ENCODE measurements around the gene KIF26A.

The KIF26A gene

DNA sequence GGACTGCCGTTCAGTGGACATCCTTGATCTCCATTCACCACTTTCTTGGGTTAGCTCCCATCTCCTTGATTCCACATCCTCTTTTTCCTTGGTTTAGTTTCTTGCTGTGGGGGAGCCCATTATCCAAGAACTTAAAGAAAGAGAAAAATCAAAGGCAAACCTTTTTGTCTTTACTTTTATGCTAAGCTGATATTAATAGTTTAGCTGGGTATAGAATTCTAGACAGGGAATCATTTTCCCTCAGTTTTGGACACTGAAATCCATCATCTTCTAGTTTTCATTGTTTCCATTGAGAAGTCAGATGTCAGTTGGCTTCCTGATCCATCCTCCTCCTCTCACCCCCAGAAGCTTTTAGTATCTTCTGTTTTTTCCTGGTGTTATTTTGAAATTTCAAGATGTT is 8.8 kb upstream of the KIF26A start:
- TF ChIP-seq CEBPB (IDR thresholded peaks at IDR 0.05) = no peak
- no peak for TF ChIP-seq EP300 (IDR thresholded peaks at IDR 0.05; ENCODE audit: borderline replicate concordance)
- TF ChIP-seq CREB1 (IDR thresholded peaks at IDR 0.05; ENCODE audit: low read depth) = no peak
- TF ChIP-seq, protein P1, sequence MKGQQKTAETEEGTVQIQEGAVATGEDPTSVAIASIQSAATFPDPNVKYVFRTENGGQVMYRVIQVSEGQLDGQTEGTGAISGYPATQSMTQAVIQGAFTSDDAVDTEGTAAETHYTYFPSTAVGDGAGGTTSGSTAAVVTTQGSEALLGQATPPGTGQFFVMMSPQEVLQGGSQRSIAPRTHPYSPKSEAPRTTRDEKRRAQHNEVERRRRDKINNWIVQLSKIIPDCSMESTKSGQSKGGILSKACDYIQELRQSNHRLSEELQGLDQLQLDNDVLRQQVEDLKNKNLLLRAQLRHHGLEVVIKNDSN (IDR thresholded peaks at IDR 0.05) = no peak
- no peak for TF ChIP-seq ZBTB7A (IDR thresholded peaks at IDR 0.05; ENCODE audit: low read depth)
- no peak for TF ChIP-seq RAD21 (IDR thresholded peaks at IDR 0.05; ENCODE audit: low read depth)
- no peak for TF ChIP-seq EGR1 (IDR thresholded peaks at IDR 0.05)
- TF ChIP-seq TCF12 (IDR thresholded peaks at IDR 0.05; ENCODE audit: low read depth) = no peak
- TF ChIP-seq TEAD4 (IDR thresholded peaks at IDR 0.05) = no peak
- no peak for TF ChIP-seq NFIC (IDR thresholded peaks at IDR 0.05)
- no peak for TF ChIP-seq YY1 (IDR thresholded peaks at IDR 0.05; ENCODE audit: low read depth)
- TF ChIP-seq FOXM1 (IDR thresholded peaks at IDR 0.05; ENCODE audit: borderline replicate concordance, low read depth) = no peak
- no peak for TF ChIP-seq TAF1 (IDR thresholded peaks at IDR 0.05; ENCODE audit: low read depth)
- TF ChIP-seq, protein P2, sequence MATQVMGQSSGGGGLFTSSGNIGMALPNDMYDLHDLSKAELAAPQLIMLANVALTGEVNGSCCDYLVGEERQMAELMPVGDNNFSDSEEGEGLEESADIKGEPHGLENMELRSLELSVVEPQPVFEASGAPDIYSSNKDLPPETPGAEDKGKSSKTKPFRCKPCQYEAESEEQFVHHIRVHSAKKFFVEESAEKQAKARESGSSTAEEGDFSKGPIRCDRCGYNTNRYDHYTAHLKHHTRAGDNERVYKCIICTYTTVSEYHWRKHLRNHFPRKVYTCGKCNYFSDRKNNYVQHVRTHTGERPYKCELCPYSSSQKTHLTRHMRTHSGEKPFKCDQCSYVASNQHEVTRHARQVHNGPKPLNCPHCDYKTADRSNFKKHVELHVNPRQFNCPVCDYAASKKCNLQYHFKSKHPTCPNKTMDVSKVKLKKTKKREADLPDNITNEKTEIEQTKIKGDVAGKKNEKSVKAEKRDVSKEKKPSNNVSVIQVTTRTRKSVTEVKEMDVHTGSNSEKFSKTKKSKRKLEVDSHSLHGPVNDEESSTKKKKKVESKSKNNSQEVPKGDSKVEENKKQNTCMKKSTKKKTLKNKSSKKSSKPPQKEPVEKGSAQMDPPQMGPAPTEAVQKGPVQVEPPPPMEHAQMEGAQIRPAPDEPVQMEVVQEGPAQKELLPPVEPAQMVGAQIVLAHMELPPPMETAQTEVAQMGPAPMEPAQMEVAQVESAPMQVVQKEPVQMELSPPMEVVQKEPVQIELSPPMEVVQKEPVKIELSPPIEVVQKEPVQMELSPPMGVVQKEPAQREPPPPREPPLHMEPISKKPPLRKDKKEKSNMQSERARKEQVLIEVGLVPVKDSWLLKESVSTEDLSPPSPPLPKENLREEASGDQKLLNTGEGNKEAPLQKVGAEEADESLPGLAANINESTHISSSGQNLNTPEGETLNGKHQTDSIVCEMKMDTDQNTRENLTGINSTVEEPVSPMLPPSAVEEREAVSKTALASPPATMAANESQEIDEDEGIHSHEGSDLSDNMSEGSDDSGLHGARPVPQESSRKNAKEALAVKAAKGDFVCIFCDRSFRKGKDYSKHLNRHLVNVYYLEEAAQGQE (IDR thresholded peaks at IDR 0.05; ENCODE audit: low read depth) = no peak
- TF ChIP-seq, protein P3, sequence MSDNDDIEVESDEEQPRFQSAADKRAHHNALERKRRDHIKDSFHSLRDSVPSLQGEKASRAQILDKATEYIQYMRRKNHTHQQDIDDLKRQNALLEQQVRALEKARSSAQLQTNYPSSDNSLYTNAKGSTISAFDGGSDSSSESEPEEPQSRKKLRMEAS (IDR thresholded peaks at IDR 0.05) = no peak

DNA sequence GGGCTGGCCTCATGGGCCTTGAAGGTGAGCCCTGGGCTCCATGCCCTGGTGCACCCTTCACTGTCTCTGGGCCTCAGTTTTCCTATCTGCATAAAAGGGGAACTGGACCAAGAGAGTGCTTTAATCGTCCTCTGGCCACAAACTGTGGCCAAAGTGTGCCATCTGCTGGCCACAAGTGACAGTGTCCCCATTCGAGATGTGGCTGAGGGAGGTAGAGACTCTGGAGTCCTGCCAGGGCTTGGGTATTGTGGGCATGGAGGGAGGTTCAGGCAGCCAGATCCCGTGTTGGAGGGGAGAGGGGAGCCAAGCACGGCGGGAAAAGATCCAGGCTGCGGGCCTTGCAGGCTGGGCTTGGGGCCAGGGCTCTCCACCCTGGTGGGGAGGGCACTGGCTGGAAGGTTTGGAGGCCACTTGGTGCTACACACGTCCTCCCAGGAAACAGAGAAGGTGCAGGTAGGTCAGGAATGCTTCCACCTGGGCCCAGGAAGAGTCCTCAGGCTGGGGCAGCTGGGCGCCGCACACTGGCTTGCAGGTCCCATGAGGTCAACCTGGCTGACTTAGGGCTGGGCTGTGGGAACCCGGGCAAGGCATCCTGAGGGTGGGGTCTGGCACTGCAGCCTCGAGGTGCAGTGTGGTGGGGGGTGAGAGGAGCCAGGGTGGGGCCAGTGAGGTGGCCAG is 7.3 kb upstream of the KIF26A start:
- TF ChIP-seq CEBPB (IDR thresholded peaks at IDR 0.05) (no peak), TEAD4 (IDR thresholded peaks at IDR 0.05) (no peak), RAD21 (IDR thresholded peaks at IDR 0.05; ENCODE audit: low read depth) (peak; percentile 97), NFIC (IDR thresholded peaks at IDR 0.05) (peak; percentile 41), CREB1 (IDR thresholded peaks at IDR 0.05; ENCODE audit: low read depth) (no peak), EGR1 (IDR thresholded peaks at IDR 0.05) (no peak)
- TF ChIP-seq, protein P1 (IDR thresholded peaks at IDR 0.05) = no peak

DNA sequence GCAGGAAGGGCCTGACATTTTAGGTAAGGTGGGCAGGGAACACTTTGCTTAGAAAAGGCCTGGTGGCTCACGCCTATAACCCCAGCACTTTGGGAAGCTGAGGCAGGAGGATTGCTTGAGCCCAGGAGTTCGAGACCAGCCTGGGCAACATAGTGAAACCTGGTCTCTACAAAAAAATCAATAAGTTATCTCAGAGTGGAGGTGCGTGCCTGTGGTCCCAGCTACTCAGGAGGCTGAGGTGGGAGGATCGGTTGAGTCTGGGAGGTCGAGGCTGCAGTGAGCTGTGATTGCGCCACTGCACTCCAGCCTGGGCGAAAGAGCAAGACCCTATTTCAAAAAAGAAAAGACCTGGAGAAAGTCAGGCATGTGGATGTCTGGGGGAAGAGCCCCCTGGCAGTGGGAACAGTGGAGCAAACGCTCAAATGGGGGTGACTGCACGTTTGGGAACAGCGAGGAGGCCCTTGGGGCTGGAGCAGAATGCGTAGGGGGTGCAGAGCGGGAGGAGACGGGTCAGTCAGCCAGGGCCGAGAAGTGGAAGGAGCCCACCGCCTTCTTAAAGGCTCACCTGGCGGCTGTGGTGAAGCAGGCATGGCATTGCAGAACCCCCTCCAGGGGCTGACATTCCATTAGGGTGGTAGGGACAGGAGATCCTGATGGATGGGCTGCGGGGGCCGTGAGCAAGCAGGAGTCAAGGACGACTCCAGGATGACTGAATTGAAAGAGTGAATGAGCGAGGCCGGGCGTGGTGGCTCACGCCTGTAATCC is 6.2 kb upstream of the KIF26A start:
- TF ChIP-seq NFIC (IDR thresholded peaks at IDR 0.05) = no peak
- TF ChIP-seq, protein P2 (IDR thresholded peaks at IDR 0.05; ENCODE audit: low read depth) = no peak
- TF ChIP-seq TEAD4 (IDR thresholded peaks at IDR 0.05) = no peak
- no peak for TF ChIP-seq EGR1 (IDR thresholded peaks at IDR 0.05)
- no peak for TF ChIP-seq FOXM1 (IDR thresholded peaks at IDR 0.05; ENCODE audit: borderline replicate concordance, low read depth)

DNA sequence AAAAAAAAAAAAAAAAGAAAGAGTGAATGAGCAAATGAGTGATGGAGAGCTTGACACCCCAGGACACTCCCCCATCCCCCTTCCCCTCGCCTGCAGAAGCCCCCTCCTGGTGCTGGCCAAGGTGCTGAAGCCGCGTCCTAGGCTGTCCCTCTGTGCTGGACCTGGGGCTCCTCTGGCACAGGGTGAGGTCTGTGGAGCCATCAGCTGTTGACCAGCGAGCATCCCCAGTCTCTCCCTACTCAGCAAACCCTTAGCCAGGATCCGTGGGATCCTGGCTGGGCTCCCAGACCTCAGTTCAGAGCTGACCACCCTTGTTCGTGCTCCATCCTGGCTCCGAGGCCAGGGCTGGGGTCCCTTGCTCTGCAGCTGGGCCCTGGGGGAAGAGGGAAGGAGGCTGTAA is 5.4 kb upstream of the KIF26A start:
- TF ChIP-seq TEAD4 (IDR thresholded peaks at IDR 0.05) (no peak), YY1 (IDR thresholded peaks at IDR 0.05; ENCODE audit: low read depth) (no peak), NFIC (IDR thresholded peaks at IDR 0.05) (no peak), EGR1 (IDR thresholded peaks at IDR 0.05) (no peak), EP300 (IDR thresholded peaks at IDR 0.05; ENCODE audit: borderline replicate concordance) (no peak), ZBTB7A (IDR thresholded peaks at IDR 0.05; ENCODE audit: low read depth) (peak; percentile 84)
- TF ChIP-seq, protein P3 (IDR thresholded peaks at IDR 0.05) = no peak
- TF ChIP-seq, protein P2 (IDR thresholded peaks at IDR 0.05; ENCODE audit: low read depth) = peak; percentile 84

All from Ishikawa (cell line).